ENCODE results near the gene GRIA2.
"Not testable (repeated sequence)": the region's sequence is repeated elsewhere in the genome, so short reads cannot be mapped to it uniquely, and the experiment has no call there.

GRIA2 gene

GRCh38 chr4:157220371-157220881 is at the start of gene GRIA2:
GRIA2 (plus strand) TSS chr4:157220728; CDS start chr4:157221043, 315 bp downstream.
- no peak for DNase-seq

- DNase-seq: no peak
These were observed 48.5 kb upstream of the GRIA2 start for GRCh38 chr4:157172011-157172410.

- DNase-seq: not testable (repeated sequence)
These were observed 40.3 kb upstream of the GRIA2 start for GRCh38 chr4:157180268-157180667.

GRCh38 chr4:157184300-157184699 is 36.2 kb upstream of the GRIA2 start:
- no peak for DNase-seq

GRCh38 chr4:157185363-157185762 is 35.2 kb upstream of the GRIA2 start:
- DNase-seq: no peak

GRCh38 chr4:157195374-157195773 is 25.2 kb upstream of the GRIA2 start:
- no peak for DNase-seq

- no peak for DNase-seq
These were observed 24.5 kb upstream of the GRIA2 start for GRCh38 chr4:157196046-157196445.

- DNase-seq: no peak
These were observed 15.8 kb upstream of the GRIA2 start for GRCh38 chr4:157204634-157205244.

- no peak for DNase-seq
These were observed 2.8 kb upstream of the GRIA2 start for GRCh38 chr4:157217708-157218107.

- no peak for DNase-seq
These were observed 687 bp upstream of the GRIA2 start for GRCh38 chr4:157219711-157220370.

GRCh38 chr4:157221426-157221894 is 932 bp downstream of the GRIA2 start:
- DNase-seq: no peak

GRCh38 chr4:157221895-157222770 is 1.6 kb downstream of the GRIA2 start:
- DNase-seq: no peak

GRCh38 chr4:157222771-157223160 is 2.2 kb downstream of the GRIA2 start:
- no peak for DNase-seq

GRCh38 chr4:157223456-157223855 is 2.9 kb downstream of the GRIA2 start:
- no peak for DNase-seq

- no peak for DNase-seq
These were observed 4.6 kb downstream of the GRIA2 start for GRCh38 chr4:157225096-157225495.

GRCh38 chr4:157226035-157226434 is 5.5 kb downstream of the GRIA2 start:
- DNase-seq: no peak

- no peak for DNase-seq
These were observed 6.1 kb downstream of the GRIA2 start for GRCh38 chr4:157226601-157227000.

GRCh38 chr4:157231525-157231924 is 11.0 kb downstream of the GRIA2 start:
- no peak for DNase-seq

- no peak for DNase-seq
These were observed 22.3 kb downstream of the GRIA2 start for GRCh38 chr4:157242871-157243270.

GRCh38 chr4:157244348-157244747 is 23.8 kb downstream of the GRIA2 start:
- DNase-seq: no peak

GRCh38 chr4:157245351-157245750 is 24.8 kb downstream of the GRIA2 start:
- no peak for DNase-seq

GRCh38 chr4:157246964-157247363 is 26.4 kb downstream of the GRIA2 start:
- DNase-seq: no peak

- DNase-seq: not testable (repeated sequence)
These were observed 37.6 kb downstream of the GRIA2 start for GRCh38 chr4:157258165-157258564.

All from CD4-positive, alpha-beta T cell treated with Interleukin-15 for 1 hour (primary cell).